ENCODE data around the gene COL21A1. TPM values are rescaled to one million over a fixed set of nuclear protein-coding genes. Genes with fewer than 3 reads are reported as not detected.
A peak's percentile ranks its signal among the peaks of the same experiment; 100 is the strongest.
"Not testable (repeated sequence)": the region's sequence is repeated elsewhere in the genome, so short reads cannot be mapped to it uniquely, and the experiment has no call there.

Gene COL21A1
- 124 TPM for polyA plus RNA-seq (ENCODE audit: insufficient read length)
- long read RNA-seq, donor 1, partial matches to known transcripts = 198 of 199 reads
- long read RNA-seq, donor 1, other reads (novel, unspliced or antisense) = 0 of 199 reads
- long read RNA-seq, donor 2, partial matches to known transcripts = 29 of 32 reads
- long read RNA-seq, donor 2, other reads (novel, unspliced or antisense) = 0 of 32 reads
- long read RNA-seq, donor 3, transcript COL21A1-209 (3 exons, 1,413 nt) = major isoform, 5 of 6 reads
- long read RNA-seq, donor 3, partial matches to known transcripts = 0 of 6 reads
- long read RNA-seq, donor 3, other reads (novel, unspliced or antisense) = 0 of 6 reads
- long read RNA-seq, donor 4, partial matches to known transcripts = 0 of 2 reads
- long read RNA-seq, donor 4, other reads (novel, unspliced or antisense) = 0 of 2 reads
- long read RNA-seq, donor 5, partial matches to known transcripts = 0 of 3 reads
- long read RNA-seq, donor 5, other reads (novel, unspliced or antisense) = 0 of 3 reads
- long read RNA-seq, donor 6, partial matches to known transcripts = 7 of 13 reads
- long read RNA-seq, donor 6, other reads (novel, unspliced or antisense) = 0 of 13 reads
- long read RNA-seq, donor 7, transcript COL21A1-209 (3 exons, 1,413 nt) = major isoform, 6 of 217 reads
- long read RNA-seq, donor 7, partial matches to known transcripts = 206 of 217 reads
- long read RNA-seq, donor 7, other reads (novel, unspliced or antisense) = 5 of 217 reads
- long read RNA-seq, donor 8 = 0 reads

DNA sequence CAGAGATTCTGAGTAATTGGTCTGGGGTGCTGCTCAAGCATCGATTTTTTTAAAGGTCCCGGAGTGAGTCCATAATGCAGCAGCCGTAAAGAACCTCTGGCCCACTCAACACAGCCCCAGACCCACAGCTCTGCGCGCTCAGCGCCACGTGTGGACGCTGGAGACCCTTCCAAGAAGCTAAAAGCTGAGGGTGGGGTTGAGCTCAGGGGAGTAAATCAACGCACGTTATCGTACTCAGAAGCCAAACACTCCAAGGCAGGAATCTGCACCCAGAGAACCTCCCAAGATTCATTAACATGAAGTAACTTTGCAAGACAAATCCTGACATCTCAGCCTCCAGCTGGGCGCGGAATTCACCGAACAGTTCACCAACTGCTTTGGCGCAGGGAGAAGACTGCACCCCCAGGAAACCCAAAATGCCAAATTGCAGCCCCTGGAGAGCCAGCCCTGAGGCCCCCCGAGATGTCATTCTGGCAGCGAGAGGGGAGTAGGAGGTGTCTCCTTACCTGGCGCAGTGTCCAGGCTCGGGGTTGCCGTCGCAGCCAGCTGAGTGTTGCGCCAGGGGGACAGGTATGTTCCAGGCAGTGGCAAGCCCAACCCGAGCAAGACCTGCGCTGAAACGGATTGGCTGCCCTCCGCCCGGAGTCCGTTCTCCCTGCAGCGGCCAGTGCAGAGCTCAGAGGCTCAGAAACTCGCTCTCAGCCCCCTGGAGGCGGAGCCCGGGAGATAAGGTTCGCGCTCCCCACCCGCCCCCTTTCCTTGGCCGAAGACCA, at the start of gene COL21A1:
Gene COL21A1, minus strand, starts transcription at position 700 of the 773 bp plus-strand sequence. CDS start 64,962 bp downstream, outside the sequence.
- no peak for DNase-seq

DNA sequence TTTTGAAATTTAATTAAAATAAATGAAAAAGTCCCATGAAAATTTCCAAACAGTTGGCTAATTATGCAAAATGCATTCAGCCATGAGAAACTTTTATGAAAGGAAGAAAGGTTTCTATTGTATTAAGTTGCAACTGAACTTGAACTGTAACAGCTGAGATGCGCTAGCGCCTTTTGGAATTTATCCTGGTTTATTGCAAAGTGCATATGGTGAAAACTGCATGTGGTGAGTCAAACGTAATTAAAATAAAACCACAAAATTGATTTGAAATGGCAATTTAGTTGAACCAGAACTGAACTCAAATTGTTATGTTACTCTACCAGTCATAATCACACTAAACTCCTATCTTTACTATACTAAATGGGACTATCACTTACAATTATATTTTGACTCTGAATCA, 46.4 kb upstream of the COL21A1 start:
- no peak for DNase-seq

DNA sequence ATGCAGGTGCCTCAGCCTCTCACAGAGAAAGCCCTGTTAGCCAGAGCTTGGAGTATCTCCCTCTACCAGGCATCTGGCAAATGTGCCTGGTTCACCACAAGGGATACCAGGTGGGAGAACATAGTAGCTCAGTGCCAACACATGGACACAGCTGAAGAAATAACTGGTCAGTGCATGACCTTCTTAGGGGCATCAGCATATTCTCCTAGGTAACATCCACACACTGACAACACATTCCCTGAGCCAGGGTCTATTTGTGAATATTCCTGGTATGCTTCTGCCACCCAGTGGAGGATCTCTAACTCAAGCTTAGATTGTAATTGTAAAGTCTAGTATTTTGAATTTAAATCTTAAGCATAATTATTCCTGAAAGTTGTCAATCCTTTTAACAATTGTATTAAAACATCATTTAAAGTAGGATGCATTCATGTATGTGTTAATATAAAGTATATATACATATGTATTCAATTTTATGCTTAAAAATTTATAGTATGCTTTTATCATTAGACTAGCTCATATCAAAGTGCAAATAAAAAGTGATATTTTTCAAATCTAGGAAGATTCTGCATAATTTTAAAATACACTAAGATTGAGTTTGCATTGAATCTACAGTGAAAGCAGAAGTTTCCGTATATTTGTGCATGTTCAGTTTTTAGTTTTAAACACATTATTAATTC, 45.3 kb upstream of the COL21A1 start:
- DNase-seq = peak; percentile 64

DNA sequence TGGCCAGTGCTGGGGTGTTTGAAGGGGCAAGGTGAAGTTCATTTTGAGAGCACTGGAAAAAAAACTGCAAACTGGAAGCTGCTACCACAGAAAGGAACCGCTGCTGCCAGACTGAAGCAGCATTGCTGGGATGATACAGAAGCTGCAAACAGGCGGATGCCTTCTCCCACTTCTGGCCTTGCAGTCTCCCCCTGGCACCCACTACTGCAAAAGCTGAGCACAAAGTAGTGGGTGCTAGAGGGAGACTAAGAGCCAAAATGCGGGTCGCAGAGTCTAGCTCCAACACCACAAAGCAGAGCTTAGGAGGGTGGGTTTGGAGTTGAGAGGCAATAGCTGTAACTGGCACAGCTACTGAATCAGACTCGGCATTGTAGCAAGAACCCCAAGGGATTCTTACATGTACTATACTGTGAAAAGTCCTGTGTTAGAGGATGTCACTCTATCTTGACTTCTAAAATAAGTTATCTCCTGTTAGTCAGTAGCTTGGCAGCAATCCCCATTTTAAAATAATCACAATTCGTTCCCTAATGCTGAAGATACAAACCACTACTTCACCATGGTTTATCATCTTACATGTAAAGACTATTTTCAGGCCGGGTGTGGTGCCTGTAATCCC, 44.0 kb upstream of the COL21A1 start:
- DNase-seq = no peak

DNA sequence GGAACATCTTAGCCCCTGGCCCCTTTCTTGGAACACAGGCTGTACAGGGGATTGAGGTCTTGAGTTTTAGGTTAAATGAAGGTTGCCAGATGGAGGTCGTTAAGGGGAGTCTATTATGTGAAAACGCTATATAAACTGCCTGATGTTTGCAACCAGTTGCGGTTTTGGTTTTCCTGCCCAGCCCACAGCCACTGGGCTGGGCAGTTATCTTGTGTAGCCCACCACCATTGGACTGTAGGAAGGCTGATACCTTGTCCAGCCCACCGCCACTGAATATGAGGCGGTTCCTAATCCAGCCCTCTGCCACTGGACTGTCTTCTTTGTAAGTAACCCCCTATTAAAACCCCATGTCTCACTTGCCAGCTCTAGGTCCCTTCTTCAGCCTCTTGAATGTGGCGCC, 42.3 kb upstream of the COL21A1 start:
- DNase-seq = no peak

DNA sequence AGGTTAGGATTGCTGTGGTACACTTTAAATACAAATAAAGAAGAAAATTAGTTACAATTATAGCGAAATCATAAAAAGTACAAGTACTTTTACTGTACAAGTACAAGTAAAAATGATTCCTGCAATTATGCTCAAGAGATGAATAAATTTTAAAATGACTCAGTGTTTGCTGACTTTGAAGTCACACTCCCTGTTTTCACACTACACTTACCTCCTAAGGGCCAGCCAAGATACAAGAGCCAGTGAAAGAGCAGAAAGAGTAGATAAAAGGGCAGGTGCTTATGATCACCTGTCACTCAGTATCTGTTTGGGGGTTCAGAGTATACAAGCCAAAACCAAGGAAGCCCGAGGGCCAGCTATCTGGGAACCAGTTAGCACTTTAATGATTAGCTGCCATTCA, 41.0 kb upstream of the COL21A1 start:
- DNase-seq = no peak

DNA sequence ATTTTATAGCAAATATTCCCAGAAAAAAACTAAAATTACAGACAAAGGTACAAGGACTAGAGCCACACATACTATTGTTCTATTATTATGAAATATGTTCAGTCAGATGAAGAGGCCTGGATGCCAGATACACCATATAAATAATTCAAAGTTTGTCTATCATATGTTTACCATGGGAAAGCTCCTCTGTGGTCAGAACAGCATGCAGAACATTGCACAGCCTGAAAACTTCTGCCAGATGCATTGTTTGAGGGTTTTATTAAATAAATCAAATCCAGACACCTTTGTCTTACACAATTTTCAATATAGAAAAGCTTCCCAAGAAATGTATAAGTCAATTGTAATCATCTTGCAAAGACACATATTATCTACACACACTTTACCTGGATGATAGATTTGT, 35.0 kb upstream of the COL21A1 start:
- DNase-seq = no peak

DNA sequence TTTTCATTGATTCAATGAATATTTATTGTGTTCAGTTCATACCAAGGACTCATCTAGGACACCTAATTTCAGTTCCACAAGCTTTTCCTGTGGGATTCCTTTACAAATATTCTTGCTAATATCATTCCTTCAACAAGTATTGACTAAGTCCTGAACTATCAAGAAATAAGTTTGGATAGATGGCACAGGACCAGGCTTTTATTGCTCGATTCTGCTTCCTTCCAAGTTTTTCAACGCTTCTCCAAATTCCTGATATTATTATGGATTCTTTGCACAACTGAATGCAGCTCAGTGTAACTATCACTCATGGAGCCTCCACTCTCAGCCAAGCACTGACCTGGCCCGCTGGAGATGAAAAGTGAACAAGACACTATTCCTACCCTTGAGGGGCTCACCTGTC, 32.7 kb upstream of the COL21A1 start:
- DNase-seq = no peak

DNA sequence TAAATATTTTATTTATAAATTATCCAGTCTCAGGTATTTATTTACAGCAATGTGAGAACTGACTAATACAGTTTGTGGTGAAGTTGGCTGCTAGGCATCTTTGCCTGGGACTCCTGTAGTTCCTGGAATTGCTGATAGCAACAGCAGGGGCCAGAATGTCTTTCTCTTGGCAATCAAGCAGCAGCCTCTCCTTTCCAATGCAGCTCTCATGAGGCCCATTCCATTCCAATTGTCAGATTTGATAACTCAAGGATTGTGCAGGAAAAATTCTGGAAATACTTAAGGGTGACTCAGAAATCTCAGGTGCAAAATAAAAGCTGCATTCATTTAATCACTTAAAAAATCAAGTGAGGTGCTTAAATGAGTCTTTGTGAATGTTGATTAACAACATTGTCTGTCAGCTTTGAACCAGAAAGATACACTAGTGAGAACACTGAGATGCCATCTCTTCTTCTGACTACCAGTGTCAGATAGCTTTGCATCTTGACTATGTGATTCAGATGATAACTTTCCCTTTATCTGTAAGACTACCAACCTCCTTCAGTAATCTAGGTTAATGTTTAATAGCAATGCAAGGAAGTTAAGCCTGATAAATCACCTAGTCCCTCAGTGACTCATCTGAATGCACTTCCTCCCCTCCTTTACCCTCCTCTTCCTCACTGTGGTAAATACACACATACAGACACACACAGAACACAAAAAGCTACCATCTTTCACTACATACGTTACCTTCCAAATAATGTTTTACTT, 32.1 kb upstream of the COL21A1 start:
- no peak for DNase-seq

DNA sequence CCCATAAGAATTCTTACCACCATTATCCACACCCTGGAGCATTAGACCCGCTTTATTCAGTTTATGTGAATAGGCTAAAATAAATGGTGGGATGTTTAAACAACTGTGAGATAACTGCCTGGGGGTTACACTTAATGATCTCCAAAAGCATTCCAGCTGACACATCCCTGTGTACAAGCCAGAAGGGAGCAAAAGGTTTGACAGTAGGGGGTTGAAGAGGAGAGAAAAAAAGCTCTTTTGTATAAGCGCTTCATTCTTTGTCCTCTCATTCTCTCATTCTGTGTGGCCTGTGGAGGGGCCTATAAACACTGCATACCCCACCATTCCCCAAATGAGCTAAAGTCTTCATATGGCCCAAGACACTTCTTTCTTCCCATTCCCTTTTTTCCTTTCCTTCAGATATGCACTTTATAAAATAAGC, 30.8 kb upstream of the COL21A1 start:
- DNase-seq = no peak

DNA sequence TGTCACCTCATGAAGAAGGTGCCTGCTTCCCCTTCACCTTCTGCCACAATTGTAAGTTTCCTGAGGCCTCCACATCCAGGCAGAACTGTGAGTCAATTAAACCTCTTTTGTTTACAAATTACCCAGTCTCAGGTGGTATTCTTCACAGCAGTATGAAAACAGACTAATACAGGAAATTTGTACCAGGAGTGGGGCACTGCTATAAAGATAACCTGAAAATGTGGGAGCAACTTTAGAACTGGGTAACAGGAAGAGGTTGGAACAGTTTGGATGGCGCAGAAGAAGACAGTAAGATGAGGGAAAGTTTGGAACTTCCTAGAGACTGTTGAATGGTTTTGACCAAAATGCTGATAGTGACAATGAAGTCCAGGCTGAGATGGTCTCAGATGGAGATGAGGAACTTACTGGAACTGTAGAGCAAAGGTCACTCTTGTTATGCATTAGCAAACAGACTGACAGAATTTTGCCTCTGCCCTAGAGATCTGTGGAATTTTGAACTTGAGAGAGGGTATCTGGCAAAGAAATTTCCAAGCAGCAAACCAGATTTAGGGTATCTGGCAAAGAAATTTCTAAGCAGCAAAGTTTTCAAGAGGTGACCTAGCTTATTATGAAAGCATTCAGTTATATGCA, 23.5 kb upstream of the COL21A1 start:
- no peak for DNase-seq

DNA sequence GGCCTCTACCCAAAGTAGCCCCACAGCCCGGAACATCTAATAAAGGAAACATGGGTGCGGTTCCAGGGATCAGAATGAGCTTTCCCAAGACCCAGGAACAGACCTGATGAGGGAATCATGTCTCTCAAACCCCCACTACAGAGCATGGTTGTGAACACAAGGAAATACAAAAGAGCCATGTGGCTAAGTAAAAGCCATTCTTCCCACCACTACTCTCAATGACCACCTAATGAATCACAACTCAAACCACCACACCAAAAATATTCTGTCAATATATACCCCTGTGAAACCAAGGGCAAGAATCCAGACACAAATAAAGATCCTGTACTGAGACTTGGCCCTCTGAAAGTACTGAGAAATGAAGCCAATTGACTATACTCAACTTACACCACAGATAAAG, 20.9 kb upstream of the COL21A1 start:
- no peak for DNase-seq

DNA sequence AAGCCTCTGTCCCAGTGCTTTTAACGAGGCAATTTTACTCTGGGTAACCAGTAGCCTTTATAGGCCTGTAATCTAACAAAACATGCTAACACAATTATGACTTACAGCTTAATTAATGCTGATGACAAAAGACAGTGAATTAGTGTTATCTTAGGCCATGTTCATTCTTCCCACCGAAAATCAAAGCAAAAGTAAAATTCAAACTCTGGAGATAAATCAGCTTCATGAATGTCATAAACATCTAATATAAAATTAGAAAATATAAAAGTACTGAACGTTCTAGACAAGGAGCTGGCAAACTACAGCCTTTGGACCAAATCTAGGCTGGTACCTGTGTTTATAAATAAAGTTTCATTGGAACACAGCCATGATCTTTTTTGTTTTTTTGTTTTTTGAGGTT, 18.6 kb upstream of the COL21A1 start:
- DNase-seq = no peak

DNA sequence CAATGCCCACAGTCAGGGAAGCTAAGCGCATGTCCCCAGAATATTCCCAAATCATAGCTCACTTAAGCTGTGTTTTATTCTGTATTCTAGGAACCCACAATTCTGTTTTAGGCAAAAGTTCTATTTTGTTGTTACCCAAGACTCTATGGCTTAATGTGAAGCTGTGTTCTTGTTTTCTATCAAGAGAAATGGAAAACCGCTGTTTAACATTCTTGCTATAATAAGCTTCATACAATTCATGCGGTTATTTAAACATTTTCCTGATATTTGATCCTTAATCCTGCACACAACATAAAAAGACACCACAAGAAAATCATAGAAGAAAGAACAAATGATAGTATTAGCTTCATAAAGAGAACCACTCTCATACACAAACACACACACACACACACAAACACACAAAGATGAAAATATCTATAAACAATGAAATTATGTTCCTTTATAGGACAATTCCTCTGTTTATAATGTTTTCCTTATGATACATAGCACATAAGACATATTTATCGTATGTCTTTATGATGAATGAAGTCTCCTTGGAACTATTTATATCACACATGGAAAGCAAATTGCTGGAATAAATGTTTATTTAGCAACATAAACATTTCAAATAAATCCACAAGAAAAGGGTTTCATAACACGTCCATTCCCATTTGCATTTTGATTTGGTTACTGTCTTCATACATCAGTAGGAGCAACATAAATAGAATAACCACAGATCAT, 16.4 kb upstream of the COL21A1 start:
- no peak for DNase-seq

DNA sequence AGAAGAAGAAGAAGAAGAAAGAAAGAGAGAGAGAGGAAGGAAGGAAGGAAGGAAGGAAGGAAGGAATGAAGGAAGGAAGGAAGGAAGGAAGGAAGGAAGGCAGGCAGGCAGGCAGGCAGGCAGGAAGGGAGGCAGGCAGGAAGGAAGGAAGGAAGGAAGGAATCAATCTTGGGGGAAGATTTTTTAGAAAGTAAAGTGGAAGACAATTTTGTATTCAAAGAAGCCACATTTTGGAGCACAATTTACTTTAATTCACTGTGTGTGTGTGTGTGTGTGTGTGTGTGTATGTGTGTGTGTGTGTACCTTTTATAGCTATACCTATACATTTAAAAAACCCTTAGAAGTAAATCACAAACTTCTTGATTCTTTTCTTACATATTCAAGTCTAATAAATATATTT, 13.2 kb upstream of the COL21A1 start:
- DNase-seq = not testable (repeated sequence)

DNA sequence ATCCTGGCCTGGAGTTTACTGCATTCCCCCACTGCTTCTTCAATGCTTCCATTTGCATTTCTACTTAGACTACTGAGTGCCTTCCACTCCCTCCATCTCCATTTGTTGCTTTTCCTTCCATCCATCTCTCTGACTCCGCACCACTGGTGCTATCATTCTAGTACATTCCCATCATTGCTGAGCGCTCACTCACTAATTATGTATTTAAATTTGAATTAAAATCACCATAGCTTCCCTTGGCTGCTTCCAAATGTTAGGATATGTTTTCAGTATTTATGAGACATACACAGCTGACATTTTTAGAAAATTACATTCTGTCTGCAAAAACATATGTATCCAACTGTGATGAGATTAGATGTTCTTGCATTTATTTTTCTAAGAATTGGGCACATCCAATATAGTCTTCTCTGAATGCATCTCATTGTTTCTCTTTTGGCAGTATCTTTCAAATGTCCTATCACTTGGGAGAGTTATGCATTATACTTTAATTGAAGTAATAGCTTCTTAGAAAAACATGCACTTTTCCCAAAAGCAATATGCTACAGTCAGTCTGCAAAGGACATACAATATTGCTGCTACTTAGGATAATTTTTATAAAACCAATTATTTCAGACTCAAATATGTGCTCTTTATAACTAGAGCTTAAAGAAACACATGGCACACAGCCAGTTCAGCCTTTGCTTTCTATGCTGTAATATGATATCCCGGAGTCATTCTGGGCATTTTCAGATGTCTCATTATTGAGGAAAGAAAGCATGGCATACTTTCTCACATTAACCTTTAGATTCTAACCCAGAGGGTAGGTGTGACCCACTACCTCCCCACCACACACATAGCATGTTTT, 12.1 kb upstream of the COL21A1 start:
- no peak for DNase-seq

DNA sequence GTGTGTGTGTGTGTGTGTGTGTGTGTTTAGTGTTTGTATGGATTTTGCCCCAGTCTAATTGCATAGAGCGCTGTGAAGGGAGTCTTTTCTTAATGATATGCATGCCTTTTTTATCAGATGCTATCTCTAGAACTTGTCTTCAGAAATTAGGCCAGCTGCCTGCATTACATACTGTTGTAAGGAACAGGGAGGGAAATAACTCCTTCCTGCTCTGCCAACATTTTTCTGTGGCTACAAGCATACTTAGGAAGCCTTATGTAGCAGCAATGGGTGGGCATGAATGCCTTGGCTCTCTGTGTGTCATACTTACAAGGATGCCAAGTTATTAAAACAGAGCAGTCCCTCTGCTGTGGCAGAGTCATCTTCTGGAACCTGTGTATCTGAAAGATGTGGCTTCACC, 8.0 kb upstream of the COL21A1 start:
- DNase-seq = no peak

DNA sequence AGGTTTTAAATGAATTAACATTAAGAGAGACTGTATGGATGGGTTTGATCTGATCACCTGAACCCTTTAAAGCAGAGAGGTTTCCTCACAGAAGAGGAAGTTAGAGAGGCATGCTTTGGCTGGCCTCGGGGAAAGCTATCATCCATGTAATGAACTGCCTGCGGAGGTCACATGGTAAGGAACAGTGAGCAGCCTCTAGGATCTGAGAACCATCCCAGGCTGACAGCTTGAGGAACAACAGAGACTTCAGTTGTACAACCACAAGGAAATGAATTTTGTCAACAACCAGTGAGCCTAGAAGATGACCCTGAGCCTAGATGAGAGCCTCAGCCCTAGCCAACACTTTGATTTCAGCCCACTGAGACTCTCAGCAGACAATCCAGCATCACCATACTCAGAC, 2.9 kb upstream of the COL21A1 start:
- DNase-seq = no peak

DNA sequence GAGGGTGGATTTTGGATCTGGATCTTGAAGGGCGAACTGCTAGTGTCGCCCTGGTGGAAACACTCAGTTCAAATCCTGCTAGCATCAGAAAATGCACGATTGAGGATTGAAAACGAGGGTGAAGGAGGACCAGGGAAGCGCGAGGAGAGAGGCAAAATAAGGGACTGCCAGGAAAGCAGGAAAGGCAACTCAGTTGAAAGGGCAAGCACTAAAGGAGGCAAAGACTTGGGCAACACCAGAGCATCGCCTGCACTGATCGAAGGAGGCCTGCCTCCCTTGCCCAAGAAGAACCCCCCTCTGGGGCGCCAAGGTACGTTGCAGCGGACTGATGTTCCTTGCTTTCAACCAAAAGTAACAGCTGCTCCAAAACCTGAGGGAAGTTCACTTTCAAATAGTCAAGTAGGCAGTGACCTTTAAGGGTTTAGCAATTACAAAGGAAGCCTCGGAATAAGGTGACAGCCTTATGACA, 308 bp upstream of the COL21A1 start:
- DNase-seq = no peak

Data from left kidney (tissue), 8 donors.